GM21360 (cell line): ENCODE data around the gene PADI4.
"Not testable (repeated sequence)": the region's sequence is repeated elsewhere in the genome, so short reads cannot be mapped to it uniquely, and the experiment has no call there.

Experiments
- ATAC-seq: cut with Tn5 transposase; IDR thresholded peaks from one replicate; pipeline ENCODE4 v1.9.1; 2021; ENCODE audit warnings: mild to moderate bottlenecking, moderate library complexity; ENCODE audit not compliant: unreplicated experiment

PADI4 gene

DNA sequence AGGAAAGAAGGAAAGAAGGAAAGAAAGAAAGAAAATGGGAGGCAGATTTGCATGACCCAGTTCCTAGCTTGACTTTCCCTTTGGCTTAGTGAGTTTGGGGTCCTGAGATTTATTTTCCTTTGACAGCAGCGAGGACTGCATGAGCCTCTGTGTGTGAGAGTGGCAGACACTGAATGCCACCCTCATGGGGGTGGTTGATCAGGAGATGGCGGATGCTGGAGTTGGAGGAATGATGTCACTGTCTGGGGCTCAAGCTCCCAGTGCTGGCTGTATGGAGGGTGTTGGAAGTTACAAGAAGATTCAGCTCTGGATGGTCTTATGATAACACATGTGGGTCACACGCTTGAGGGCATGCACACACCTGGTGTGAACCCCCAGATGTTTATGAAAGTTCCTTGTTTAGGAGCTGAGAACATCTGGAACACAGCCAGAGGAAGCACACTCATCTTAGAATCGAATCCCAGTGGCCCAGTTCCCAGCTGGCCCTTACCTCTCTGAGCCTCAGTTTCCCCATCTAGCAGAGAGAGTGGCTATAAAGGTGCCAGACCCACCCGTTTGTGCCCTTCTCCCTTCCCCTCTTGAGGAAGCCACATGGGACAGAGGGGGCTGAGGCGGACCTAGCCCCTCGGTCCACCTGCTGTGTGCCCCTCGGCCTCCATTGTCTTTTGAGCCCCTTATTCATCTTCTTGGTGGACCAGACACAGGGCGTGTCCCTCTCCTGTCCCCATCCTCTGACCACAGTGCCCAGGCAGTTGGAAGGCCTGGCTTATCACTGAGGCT lies 5.7 kb downstream of the PADI4 start:
- ATAC-seq = no peak

DNA sequence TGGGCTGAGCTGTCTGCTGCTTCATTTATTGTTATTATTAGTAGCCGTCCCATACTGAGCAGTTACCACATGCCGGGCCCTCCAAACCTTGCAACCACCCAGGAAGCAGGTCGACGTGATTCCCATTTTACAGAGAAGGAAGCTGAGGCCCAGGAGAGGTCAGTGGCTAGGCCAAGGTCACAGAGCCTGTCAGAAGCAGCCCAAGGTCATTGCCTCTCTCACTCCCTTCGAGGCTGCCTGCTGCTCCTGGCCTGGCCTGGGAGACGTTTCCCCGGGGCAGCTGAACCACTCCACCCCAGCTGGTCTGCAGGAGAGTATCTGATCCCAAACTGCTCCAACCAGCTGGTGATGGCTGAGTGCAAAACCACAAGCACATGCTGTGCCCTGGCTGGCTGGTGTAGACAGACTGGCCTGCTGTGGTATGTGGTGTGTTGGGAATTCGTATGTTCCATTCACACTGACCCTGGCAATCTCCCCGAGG lies 6.5 kb downstream of the PADI4 start:
- ATAC-seq = no peak

DNA sequence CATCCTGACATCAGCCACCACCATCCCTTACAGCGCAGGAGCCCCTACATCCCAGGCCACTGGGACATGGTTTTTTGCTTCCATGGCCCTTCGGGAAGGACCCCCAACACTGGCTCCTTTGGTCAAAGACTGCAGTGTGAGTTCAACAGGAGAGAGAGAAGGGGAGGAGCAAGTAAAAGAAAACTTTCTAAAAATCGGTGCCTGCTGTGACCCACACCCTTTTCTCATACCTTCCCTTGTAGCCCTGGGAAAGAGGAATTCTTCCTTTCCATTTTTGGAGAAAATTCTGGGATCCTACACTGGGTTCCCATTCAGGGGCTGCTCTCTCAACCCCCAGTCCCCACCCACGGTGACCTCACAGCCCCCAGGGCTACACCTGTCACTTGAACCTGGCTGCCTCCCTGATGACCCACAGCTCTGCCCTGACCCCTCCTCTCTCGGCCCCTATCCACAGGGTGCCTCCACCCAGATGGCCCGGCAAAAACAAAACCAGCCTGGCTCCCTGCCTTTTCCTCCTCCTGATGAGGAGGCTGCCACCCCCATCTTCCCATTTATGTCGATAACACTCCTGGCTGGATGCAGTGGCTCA lies 7.6 kb downstream of the PADI4 start:
- no peak for ATAC-seq

DNA sequence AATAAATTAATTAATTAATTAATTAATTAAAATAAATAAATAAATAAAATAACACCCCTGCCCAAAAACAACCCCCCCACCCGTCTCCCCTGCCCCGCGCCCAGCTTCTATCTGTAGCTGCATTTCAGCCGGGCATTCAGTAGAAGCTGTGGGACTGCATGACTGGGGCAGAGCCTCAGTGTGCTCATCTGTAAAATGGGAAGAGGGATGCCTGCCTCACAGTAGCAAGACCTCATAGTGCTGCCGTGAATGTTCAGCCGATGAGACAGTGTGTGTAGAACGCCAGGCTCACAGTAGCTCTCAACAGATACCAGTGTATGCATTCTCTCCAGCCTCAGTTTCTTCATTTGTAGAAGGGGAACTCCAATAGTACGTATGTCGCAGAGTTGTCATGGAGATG lies 8.7 kb downstream of the PADI4 start:
- no peak for ATAC-seq

DNA sequence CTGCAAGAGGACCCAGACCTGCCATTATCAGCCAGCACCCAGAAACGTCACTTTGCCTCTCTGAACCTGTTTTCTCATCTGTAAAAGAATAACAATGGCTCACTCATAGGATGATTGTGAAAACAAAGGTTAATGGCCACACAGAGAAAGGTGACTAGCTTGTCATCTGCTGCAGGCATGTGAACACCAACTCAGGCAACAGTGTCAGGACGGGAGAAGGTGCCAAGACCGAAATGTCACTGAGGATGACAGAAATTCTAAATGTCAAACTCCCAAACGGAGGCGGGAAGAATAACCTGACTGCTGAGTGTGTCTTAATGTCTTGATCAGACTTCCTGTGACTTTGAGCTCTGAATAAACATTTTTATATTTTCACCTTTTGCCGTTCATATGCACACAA lies 10.3 kb downstream of the PADI4 start:
- no peak for ATAC-seq

DNA sequence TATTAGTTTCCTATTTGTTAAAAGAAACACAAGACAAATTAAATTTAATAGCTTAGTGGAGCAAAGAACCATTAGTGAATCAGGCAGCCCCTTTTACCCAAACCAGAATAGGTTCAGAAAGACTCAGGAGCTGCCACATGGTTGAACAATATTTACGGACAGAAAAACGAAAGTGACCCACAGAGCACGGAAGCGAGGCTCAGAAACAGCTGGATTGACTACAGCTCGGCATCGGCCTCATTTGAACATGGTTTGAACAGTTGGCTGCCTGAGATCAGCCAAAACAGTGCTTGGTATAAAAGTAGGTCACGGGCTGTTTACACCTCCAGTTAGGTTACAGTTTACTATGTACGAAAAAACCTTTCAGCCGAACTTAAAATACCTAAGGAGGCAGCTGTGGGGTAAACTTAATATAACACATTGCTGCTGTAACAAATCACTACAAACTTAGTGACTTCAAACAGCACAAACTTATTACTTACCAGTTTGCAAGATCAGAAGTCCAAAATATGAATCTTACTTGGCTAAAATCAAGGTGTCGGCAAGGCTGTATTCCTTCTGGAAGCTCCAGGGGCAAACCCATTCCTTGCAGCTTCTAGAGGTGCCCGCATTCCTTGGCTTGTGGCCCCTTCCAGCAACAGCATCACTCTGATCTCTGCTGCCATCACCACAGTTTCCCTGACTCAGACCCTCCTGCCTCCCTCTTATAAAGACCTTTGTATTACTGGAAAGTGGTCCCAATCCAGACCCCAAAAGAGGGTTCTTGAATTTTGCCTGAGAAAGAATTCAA lies 11.8 kb downstream of the PADI4 start:
- ATAC-seq = no peak

DNA sequence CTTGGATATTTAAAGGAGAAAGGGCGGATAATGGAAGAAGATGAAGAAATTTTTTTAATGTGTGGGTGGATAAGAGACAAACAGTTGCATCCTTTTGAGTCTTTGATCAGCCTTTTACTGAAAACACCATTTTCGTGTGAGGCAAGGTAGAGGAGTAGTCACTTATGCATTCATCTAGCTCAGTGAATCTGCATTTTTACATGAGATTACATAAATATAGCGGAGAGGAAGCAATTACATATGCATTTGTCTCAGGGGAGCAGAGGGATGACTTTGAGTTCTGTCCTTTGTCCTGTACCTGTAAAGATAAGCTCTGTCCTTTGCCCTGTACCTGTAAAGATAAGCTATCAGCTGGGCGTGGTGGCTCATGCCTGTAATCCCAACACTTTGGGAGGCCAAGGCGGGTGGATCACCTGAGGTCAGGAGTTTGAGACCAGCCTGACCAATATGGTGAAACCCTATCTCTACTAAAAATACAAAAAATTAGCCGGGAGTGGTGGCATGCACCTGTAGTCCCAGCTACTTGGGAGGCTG lies 13.9 kb downstream of the PADI4 start:
- not testable (repeated sequence) for ATAC-seq

DNA sequence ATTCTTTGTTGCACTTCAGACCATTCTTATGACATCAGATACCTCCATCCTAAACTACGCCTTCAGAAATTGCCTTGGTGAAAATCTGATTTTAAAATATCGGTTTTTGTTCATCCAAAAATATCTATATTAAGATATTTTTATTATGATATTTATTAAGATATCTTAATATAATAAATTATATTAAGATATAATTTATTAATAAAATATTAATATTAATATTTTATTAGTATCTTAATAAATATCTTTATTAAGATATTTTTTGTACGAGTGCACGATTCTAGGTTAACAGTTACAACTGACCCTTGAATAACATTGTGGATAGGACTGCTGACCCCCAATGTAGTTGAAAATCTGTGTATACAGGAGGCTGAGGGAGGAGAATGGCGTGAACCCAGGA lies 20.9 kb downstream of the PADI4 start:
- no peak for ATAC-seq

DNA sequence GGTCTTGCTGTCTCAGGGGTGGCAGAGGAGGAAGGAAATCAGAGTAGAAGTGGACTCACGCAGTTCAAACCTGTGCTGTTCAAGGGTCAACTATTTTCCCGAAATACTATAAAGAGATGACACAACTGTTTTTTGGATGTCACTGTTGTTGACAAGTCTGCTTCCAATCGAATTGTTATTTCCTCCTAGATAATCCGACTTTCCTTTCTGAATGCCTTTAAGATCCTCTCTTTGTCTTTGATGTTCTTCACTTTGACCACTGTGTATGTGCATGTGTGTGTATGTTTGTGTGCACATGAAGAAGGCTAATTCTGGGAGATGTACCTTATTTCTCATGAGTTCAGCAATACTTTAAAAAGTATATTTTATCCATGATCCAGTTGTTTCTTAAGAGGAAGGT lies 21.6 kb downstream of the PADI4 start:
- no peak for ATAC-seq

DNA sequence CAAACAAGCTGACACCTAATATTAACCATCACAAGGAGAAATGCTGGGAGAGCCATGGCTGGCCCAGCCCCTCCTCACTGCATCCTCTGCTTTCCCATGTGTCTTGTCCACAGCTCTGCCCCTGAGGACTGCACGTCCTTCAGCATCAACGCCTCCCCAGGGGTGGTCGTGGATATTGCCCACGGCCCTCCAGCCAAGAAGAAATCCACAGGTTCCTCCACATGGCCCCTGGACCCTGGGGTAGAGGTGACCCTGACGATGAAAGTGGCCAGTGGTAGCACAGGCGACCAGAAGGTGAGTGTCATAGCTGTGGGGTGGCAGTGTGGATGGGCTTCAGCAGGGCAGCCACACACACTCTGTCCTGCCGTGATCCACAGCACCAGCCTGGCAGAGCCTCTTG lies 22.9 kb downstream of the PADI4 start:
- ATAC-seq = no peak

DNA sequence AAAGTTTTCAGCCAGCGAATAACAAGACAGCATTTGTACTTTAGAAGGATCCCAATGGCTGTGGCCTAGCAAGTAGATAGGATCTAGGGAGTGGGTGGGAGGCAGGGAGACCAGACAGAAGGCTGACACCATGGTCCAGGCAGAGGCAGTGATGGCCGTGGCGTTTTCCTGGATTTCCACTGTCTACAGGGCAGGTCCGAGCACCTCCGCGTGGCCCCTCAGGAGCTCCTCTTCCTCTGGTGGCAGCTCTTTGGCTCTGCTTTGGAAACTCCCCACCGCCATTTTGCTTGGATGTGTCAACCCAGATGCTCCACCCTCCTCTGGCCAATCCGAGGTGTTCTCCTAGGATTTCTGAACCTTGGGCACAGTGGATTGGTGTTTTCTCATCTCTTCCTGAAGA lies 25.1 kb downstream of the PADI4 start:
- no peak for ATAC-seq

DNA sequence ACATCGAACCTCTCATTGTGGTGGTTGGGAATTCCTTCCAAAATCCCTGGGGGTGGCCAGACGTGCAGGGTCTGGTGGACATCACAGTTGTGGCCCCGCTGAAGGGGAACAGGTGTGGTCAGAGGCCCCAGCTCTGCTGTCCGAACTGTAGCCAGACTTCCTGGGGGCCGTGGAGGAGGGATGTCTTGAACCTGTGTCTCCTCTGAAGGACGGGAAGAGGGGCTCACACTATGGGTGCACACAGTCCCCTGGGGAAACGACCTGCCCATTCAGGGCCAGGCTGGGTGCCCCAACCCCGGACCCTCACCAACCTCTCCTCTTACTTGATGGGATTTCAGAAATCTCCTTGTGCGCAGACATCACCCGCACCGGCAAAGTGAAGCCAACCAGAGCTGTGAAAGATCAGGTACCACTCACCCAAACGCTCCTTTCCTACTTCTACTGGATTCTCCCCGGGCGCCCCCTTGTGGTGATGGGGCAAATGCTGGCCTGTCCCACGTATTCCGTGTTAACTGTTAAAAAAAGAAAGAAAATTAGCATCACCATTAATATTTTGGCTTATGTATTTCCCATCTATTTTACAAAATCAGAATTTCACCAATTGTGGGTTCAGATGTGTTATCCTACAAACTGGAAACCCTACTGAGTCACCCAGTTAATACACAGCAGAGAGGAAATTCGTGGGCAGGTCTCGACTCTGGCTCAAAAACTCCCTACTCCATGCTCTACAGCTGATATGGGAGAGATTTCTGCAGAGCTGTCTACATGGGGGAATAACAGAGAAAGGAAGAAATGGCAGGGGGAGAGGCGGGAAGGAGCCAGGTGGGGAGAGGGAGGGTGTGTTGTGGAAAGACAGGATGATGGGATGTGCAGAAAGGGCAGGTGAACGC lies 28.1 kb downstream of the PADI4 start:
- ATAC-seq = no peak

DNA sequence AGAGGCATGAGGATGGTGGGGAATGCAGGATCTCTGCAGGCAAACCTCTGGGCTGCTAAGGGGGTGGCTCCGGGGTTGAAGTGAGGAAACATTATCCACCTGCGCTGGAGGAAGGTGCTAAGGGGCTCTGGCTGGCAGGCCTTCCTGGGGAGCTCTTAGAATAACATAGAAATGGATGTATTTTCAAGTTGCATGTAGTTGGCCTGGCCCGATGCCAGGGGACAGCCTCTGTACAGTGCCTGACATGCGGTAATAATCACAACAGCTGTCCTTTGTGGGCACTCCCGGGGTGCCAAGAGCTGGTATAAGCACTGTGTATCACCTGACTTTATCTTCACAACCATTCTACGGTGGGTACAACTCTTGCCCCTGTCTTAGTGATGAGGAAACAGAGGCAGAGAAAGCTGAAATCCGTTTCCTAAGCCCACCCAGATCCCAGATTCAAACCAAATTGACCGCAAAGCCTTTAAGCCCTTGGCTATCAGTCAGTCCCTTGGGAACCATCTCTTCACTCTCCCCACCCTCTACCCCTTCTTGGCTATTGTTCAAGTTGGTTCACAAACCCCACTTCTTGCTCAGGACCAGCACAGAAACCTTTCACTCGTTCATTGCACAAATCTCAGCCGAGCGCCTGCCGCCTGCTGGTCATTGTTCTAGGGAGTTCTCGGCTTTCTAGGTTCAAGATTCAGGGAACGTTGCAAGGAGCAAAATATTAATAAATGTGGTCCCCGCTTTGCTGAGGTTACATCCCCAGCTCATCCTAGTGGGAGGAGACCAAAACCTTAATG lies 30.9 kb downstream of the PADI4 start:
- no peak for ATAC-seq

DNA sequence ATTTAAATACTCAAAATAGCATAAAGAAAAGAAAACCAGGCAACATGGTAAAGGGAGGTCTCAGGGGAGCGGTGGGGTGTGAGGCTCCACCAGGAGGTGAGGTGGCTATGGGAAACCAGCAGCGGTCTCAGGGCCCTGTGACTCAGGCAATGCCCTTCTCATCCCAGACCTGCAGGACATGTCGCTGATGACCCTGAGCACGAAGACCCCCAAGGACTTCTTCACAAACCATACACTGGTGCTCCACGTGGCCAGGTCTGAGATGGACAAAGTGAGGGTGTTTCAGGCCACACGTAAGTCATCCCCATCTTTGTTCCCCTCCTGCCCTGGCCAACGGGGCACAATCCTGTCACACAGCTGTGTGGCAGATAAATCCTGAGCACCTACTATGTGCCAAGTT lies 31.5 kb downstream of the PADI4 start:
- no peak for ATAC-seq

DNA sequence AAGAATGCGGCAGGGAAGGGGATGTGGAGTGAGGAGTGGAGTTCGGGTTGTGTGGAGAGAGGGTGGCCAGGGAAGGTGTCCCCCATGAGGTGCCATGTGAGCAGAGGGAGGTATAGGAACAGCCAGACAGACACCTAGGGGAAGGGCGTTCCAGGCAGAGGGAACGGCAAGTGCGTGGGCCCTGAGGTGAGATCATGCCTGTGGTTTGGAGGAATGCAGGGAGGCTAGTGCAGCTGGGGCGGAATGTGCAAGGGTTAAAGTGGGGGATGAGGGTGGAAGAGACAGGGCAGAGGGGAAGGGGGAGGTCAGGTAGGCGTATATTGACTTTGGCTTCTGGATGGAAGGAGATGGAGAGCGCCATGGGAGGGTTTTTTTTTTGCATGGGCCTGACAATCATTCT lies 32.4 kb downstream of the PADI4 start:
- no peak for ATAC-seq

DNA sequence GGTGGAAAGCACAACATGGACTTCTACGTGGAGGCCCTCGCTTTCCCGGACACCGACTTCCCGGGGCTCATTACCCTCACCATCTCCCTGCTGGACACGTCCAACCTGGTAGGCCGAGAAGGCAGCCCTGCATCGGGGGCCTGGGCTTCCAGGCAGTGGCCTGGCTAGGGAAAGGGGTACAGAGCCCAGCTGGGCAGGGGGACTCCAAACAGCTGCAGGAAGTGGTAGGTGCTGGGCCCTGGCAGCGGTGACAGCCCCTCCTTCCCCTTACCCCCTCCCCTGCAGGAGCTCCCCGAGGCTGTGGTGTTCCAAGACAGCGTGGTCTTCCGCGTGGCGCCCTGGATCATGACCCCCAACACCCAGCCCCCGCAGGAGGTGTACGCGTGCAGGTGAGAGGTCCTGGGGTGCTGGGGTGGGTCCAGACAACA lies 34.0 kb downstream of the PADI4 start:
- ATAC-seq = no peak

DNA sequence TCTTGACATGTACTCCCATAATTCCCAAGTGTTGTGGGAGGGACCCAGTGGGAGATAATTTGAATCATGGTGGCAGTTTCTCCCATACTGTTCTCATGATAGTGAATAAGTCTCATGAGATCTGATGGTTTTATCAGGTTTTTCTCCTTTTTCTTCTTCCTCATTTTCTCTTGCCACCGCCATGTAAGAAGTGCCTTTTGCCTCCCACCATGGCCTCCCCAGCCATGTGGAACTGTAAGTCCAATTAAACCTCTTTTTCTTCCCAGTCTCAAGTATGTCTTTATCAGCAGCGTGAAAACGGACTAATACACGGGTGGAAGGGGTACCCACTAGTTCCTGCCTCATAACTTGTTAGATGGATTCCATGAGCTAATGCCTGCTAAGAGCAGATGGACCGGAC lies 37.5 kb downstream of the PADI4 start:
- ATAC-seq = not testable (repeated sequence)

DNA sequence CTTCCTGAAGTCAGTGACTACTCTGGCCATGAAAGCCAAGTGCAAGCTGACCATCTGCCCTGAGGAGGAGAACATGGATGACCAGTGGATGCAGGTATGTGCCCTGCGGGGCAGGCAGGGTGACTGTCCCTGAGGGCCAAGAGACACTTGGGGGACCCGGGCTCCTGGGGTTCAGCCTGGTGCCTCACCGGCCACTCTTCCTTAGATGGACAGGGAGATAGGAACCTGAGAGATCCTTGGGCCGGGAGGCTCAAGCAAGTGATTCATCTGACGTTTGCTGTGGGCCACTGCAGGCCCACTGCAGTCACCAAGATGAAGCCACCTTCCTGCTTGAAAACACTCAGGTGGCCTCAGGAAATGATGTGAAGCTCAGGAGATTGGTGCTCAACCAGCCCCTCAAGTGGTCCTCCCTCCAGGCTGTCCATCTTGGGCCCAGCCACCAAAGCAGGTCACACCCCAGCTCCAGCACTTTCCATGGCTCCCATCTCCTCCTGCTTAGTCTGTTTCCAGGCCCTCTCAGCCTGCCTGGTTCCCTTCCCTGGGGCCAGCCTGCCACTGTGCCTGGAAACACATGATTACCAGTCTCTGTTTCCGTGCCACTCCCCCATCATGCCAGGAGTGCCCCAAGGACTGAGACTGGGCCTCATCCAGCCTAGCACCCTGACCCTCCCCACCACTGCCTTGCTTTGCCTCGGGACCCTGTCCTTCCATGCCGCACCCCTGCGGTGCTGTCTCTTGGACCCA lies 38.2 kb downstream of the PADI4 start:
- no peak for ATAC-seq
